Omental fat pad (tissue), 4 donors: ENCODE results near the gene ITIH4. TPM values are rescaled to one million over a fixed set of nuclear protein-coding genes. Genes with fewer than 3 reads are reported as not detected.
"Not testable (repeated sequence)": the region's sequence is repeated elsewhere in the genome, so short reads cannot be mapped to it uniquely, and the experiment has no call there.

Experiments
- ATAC-seq: fragments of 150-250 bp; one replicate; pipeline ENCODE4 v1.9.1; 2016; ENCODE audit warnings: mild to moderate bottlenecking, moderate library complexity; ENCODE audit not compliant: low FRiP score
- DNase-seq: peaks from one replicate; pipeline ENCODE4 v3.0.0-alpha.2; 2019; ENCODE audit warnings: low spot score
- total RNA-seq, 4 donors: library from RNA; depleted of rRNA; stranded (reverse); fragments of >200 nt; gene quantifications; one replicate each; pipeline ENCODE4 v1.1.0, GENCODE V29; 2016
- TF ChIP-seq, protein P1 (sequence below), 3 donors: fragments of 450-650 bp; IDR thresholded peaks; one replicate each; pipeline ENCODE4 v1.5.1; 2016 to 2017; ENCODE audit warnings: antibody characterized with exemption in 3 of 3, mild to moderate bottlenecking in 3 of 3, moderate library complexity in 2 of 3

ITIH4 gene
- total RNA-seq, 4 donors from 2014 or later, result 1.2 to 18.8 (median 3.6) TPM

DNA sequence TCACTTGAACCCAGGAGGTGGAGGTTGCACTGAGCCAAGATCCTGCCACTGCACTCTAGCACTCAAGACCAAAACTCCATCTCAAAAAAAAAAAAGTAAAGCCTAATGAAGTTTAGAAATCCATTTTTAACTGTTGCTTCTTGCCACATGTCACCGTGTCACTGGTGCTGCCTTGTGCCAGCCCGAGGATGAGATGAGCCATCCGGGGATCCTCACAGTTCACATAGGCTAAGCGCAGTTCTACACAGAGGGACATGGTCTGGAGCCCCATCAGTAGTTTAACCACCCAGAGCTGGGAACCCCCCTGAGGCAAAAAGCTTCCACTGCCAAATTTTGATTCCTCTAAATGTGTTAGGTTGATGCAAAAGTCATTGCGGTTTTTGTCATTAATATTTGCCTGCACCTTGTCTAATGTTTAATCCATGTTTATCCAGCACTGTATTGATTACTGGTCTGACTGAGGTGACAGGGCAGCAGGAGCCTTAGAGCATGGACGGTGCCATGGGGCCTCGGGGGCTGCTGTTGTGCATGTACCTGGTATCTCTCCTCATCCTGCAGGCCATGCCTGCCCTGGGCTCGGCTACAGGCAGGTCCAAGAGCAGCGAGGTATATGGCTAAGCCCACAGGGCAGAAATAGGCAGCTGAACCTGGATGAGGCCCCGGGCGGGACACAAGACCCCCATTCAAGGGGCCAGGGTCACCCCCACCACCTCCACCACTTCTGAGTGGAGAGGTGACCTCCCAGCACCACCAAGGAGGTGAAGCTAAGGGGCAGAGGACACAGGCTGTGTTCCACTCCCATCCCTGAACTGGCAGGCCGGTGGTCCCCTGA lies 53.1 kb downstream of the ITIH4 start, which contains the start of gene ITIH1:
Gene ITIH1, plus strand, starts transcription at position 473 of the 832 bp plus-strand sequence. Its CDS starts 17 bp downstream, at position 490.
- TF ChIP-seq, protein P1, sequence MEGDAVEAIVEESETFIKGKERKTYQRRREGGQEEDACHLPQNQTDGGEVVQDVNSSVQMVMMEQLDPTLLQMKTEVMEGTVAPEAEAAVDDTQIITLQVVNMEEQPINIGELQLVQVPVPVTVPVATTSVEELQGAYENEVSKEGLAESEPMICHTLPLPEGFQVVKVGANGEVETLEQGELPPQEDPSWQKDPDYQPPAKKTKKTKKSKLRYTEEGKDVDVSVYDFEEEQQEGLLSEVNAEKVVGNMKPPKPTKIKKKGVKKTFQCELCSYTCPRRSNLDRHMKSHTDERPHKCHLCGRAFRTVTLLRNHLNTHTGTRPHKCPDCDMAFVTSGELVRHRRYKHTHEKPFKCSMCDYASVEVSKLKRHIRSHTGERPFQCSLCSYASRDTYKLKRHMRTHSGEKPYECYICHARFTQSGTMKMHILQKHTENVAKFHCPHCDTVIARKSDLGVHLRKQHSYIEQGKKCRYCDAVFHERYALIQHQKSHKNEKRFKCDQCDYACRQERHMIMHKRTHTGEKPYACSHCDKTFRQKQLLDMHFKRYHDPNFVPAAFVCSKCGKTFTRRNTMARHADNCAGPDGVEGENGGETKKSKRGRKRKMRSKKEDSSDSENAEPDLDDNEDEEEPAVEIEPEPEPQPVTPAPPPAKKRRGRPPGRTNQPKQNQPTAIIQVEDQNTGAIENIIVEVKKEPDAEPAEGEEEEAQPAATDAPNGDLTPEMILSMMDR (IDR thresholded peaks at IDR 0.05), result no peak
- no peak for ATAC-seq
- no peak for DNase-seq

GRCh38 chr3:52776486-52776885 lies 54.0 kb downstream of the ITIH4 start:
- DNase-seq, ATAC-seq: not testable (repeated sequence)

DNA sequence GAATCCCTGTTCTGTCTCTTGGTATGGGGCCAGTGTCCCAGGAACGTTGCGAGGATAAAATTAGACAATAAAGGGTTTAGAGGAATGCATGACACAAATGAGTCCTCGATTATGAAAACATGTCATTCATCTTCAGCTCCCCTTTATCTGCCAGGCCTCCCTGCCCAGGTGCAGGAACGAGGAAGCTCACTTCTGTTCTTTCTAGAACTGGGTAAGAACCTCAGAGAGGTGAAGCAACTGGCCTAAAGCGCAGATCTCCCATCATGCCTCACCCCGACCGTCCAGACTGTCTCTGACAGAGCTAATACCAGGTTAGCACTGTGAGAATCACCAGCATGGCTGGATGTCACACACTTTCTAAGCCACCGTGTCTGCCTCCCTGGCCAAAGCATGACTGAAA lies 54.6 kb downstream of the ITIH4 start:
- ATAC-seq (no peak), DNase-seq (no peak)
- TF ChIP-seq, protein P1 (IDR thresholded peaks at IDR 0.05), result no peak

- no peak for ATAC-seq
- TF ChIP-seq, protein P1 (IDR thresholded peaks at IDR 0.05), result no peak
- DNase-seq, result no peak
These were observed 55.3 kb downstream of the ITIH4 start for GRCh38 chr3:52774901-52775864.

GRCh38 chr3:52774066-52774713 lies 56.3 kb downstream of the ITIH4 start:
- no peak for DNase-seq
- TF ChIP-seq, protein P1 (IDR thresholded peaks at IDR 0.05), result no peak
- no peak for ATAC-seq

DNA sequence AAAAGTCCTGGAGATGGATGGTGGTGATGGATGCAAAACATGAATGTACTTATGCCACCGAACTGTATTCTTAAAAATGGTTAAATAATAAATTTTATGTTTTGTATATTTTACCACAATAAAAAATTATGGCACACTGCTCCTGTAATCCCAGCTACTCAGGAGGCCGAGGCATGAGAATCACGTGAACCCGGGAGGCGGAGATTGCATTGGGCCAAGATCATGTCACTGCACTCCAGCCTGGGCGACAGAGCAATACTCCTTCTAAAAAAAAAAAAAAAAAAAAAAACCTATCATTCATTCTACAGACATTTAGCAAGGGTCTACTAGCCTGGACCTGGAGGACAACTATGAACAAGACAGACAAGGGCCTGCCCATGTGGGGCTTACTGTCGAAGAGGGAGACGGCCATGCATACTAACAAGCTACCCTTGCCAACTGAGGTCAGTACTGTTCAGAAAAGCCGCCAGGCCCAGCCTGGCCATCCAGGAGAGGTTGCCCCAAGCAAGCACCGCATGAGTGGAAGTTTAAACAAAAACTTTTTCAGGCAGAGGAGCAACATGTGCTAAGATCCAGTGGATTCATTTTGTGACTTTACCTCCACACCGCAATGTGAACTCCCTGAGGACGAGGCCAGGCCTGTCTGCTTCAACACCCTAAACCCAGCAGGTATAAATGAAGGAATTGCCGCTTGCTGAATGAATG lies 57.0 kb downstream of the ITIH4 start:
- ATAC-seq (no peak), DNase-seq (no peak)
- TF ChIP-seq, protein P1 (IDR thresholded peaks at IDR 0.05), result no peak
